ENCODE measurements around the gene RBPMS2. TPM values are rescaled to one million over a fixed set of nuclear protein-coding genes. Genes with fewer than 3 reads are reported as not detected.

The RBPMS2 gene
- total and polyA plus RNA-seq, 2 donors (not counting 1 experiment from before 2014, with no cell fraction given), result 0.47 to 0.63 TPM

DNA sequence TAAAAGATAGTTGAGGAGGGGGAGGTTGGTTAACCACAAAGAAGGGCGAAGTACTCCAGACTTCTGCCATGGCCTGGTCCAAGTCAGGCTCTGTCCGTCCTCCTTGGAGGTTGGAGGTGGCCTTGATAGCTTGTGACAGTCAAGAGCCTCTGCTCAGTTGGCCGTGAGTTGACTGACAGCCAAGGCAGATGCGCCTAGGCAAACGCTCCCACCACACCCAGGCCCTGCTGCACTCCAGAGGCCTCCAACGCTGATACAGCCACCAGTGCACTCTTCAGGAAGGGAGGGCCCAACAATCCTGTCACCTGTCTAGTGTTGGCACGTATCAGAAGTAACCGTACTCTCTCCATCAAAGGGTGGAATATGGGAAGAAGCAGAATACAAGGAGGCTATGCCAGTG, 9.3 kb downstream of the RBPMS2 start:
- Histone ChIP-seq H3K79me2 (ENCODE audit: control insufficient read depth, insufficient read depth, low read length) (no peaks in the 10 kb centered on the region), H3K4me3 (ENCODE audit: control extremely low read depth in 1 of 5, extremely low read depth in 1 of 5, insufficient read depth in 1 of 5, low read depth in 2 of 5, low read length in 4 of 5) (no peak overlapping the region), H3K27ac (ENCODE audit: low read length in 2 of 2) (no peak overlapping the region), H3K9me3 (ENCODE audit: control extremely low read depth in 1 of 3, control insufficient read depth in 2 of 3, insufficient read depth in 1 of 3, low read length in 2 of 3) (no peaks in the 10 kb centered on the region), H3K4me1 (ENCODE audit: control insufficient read depth in 2 of 2, insufficient read depth in 2 of 2, low read length in 2 of 2) (peaks cover 10 to 32% of the 10 kb centered on the region in 2 donors), H4K20me1 (ENCODE audit: control insufficient read depth, insufficient read depth, low read length, poor library complexity, severe bottlenecking) (no peaks in the 10 kb centered on the region), H3K4me2 (replicated peaks; ENCODE audit: low read depth, low read length, poor library complexity, severe bottlenecking) (no peak overlapping the region), H3K36me3 (replicated peaks in 1 of 2; ENCODE audit: control extremely low read depth in 1 of 2, control insufficient read depth in 1 of 2, extremely low read depth in 1 of 2, insufficient read depth in 2 of 2, low read length in 1 of 2) (no peaks in the 10 kb centered on the region), H3K27me3 (replicated peaks in 1 of 4; ENCODE audit: control extremely low read depth in 1 of 4, control insufficient read depth in 3 of 4, insufficient read depth in 4 of 4, low read length in 3 of 4) (no peaks in the 10 kb centered on the region), H2AFZ (ENCODE audit: insufficient read depth, low read depth, low read length, poor library complexity, severe bottlenecking) (no peak overlapping the region), H3K9ac (ENCODE audit: low read length) (no peak overlapping the region)
- H3K4me3 Mint-ChIP-seq, result no peak overlapping the region
- DNase-seq (no peak), ATAC-seq (ENCODE audit: low read depth) (no peak)
- H3K4me1 Mint-ChIP-seq, result peaks cover 26% of the 10 kb centered on the region
- H3K27ac Mint-ChIP-seq, result no peak overlapping the region
- intact Hi-C loops (cut with micrococcal nuclease), result no loop called here
- H3K9me3 Mint-ChIP-seq (ENCODE audit: insufficient read depth), result no peaks in the 10 kb centered on the region
- 88% methylated on average over 8 of the region's 8 CpGs for WGBS (ENCODE audit: insufficient coverage)
- TF ChIP-seq EZH2 (IDR thresholded peaks at IDR 0.05; ENCODE audit: borderline replicate concordance, insufficient read depth, low read depth, low read length, poor library complexity, severe bottlenecking) (no peak), CTCF (IDR thresholded peaks at IDR 0.05) (no peak)
- POLR2A ChIA-PET, result interaction anchor here (0.6 kb wide), 1 partner anchor 380 kb away, joined by 3 read pairs; no protein-coding TSS in a partner anchor
- CTCF ChIA-PET, result interaction anchor here (2.0 to 3.9 kb wide), 2 partner anchors 34 to 44 kb away, joined by 5 to 12 read pairs; no protein-coding TSS in a partner anchor
- no peaks in the 10 kb centered on the region for H3K27me3 Mint-ChIP-seq

- intact Hi-C loops (cut with micrococcal nuclease), result no loop called here
- CTCF ChIA-PET, result interaction anchor here (1.0 kb wide), 1 partner anchor 46 kb away, joined by 3 read pairs; no protein-coding TSS in a partner anchor
- POLR2A ChIA-PET, result no interaction called here
- H3K9me3 ChIP-seq (ENCODE audit: control extremely low read depth in 1 of 3, control insufficient read depth in 2 of 3, insufficient read depth in 1 of 3, low read length in 2 of 3), result no peaks in the 10 kb centered on the region
- no peak overlapping the region for H3K27ac ChIP-seq (ENCODE audit: low read length in 2 of 2)
- Mint-ChIP-seq H3K27me3 (no peaks in the 10 kb centered on the region), H3K4me1 (peaks cover 24% of the 10 kb centered on the region), H3K27ac (no peak overlapping the region), H3K4me3 (no peak overlapping the region), H3K9me3 (ENCODE audit: insufficient read depth) (no peaks in the 10 kb centered on the region)
- no peak overlapping the region for H3K4me2 ChIP-seq (replicated peaks; ENCODE audit: low read depth, low read length, poor library complexity, severe bottlenecking)
- peaks cover 10 to 32% of the 10 kb centered on the region in 2 donors for H3K4me1 ChIP-seq (ENCODE audit: control insufficient read depth in 2 of 2, insufficient read depth in 2 of 2, low read length in 2 of 2)
- H3K9ac ChIP-seq (ENCODE audit: low read length), result no peak overlapping the region
- no peak overlapping the region for H3K4me3 ChIP-seq (ENCODE audit: control extremely low read depth in 1 of 5, extremely low read depth in 1 of 5, insufficient read depth in 1 of 5, low read depth in 2 of 5, low read length in 4 of 5)
- WGBS (ENCODE audit: insufficient coverage), result 79% methylated on average over 4 of the region's 4 CpGs
- ATAC-seq (ENCODE audit: low read depth) (no peak), DNase-seq (no peak)
- TF ChIP-seq EZH2 (IDR thresholded peaks at IDR 0.05; ENCODE audit: borderline replicate concordance, insufficient read depth, low read depth, low read length, poor library complexity, severe bottlenecking), result no peak
- no peak for TF ChIP-seq CTCF (IDR thresholded peaks at IDR 0.05)
- no peaks in the 10 kb centered on the region for H4K20me1 ChIP-seq (ENCODE audit: control insufficient read depth, insufficient read depth, low read length, poor library complexity, severe bottlenecking)
- no peaks in the 10 kb centered on the region for H3K36me3 ChIP-seq (replicated peaks in 1 of 2; ENCODE audit: control extremely low read depth in 1 of 2, control insufficient read depth in 1 of 2, extremely low read depth in 1 of 2, insufficient read depth in 2 of 2, low read length in 1 of 2)
- no peaks in the 10 kb centered on the region for H3K79me2 ChIP-seq (ENCODE audit: control insufficient read depth, insufficient read depth, low read length)
- no peaks in the 10 kb centered on the region for H3K27me3 ChIP-seq (replicated peaks in 1 of 4; ENCODE audit: control extremely low read depth in 1 of 4, control insufficient read depth in 3 of 4, insufficient read depth in 4 of 4, low read length in 3 of 4)
- no peak overlapping the region for H2AFZ ChIP-seq (ENCODE audit: insufficient read depth, low read depth, low read length, poor library complexity, severe bottlenecking)
Measured at GRCh38 chr15:64763874-64764273, 11.5 kb downstream of the RBPMS2 start.

Data from B cell (primary cell).